OCI-LY3 (cell line): ENCODE measurements around the gene ZSCAN31.

ENCODE experiments used
- H2AFZ ChIP-seq: fragments of 200-600, 300-600 bp; shearing (Covaris generic); 2 replicates; pipeline ENCODE4 v1.6.0; 2014; ENCODE audit warnings: antibody characterized with exemption, low read depth, low read length
- H3K27ac ChIP-seq: fragments of 200-600, 300-600 bp; sonication (generic); 2 replicates; pipeline ENCODE4 v1.5.1; 2014; ENCODE audit warnings: mild to moderate bottlenecking, low read length, moderate library complexity, mixed read lengths
- H3K27me3 ChIP-seq: fragments of 200-600, 300-600 bp; sonication (generic); 2 replicates; pipeline ENCODE4 v1.6.1; 2014; ENCODE audit warnings: low read depth, low read length, mixed read lengths
- H3K36me3 ChIP-seq: fragments of 200-600, 300-600 bp; sonication (generic); replicated peaks from 2 replicates; pipeline ENCODE3; 2014; ENCODE audit warnings: low read depth, low read length, mixed read lengths
- H3K4me1 ChIP-seq: fragments of 300-600, 200-600 bp; sonication (generic); 2 replicates; pipeline ENCODE4 v1.6.1; 2014; ENCODE audit warnings: low read length, mixed read lengths
- H3K4me2 ChIP-seq: fragments of 200-600, 300-600 bp; sonication (generic); 2 replicates; pipeline ENCODE4 v1.6.1; 2014; ENCODE audit warnings: low read length, mixed read lengths
- H3K4me3 ChIP-seq: fragments of 300-600, 200-600 bp; sonication (generic); 2 replicates; pipeline ENCODE4 v1.5.1; 2014; ENCODE audit warnings: antibody characterized with exemption, mild to moderate bottlenecking, low read length, moderate library complexity
- H3K79me2 ChIP-seq: fragments of 300-600, 200-600 bp; shearing (Covaris generic); 2 replicates; pipeline ENCODE4 v1.6.1; 2014; ENCODE audit warnings: mild to moderate bottlenecking, low read length, mixed read lengths
- H3K9ac ChIP-seq: fragments of 300-600, 200-600 bp; shearing (Covaris generic); 2 replicates; pipeline ENCODE4 v1.6.0; 2014; ENCODE audit warnings: mild to moderate bottlenecking, low read length, moderate library complexity
- H3K9me3 ChIP-seq: fragments of 200-600, 300-600 bp; shearing (Covaris generic); 2 replicates; pipeline ENCODE4 v1.6.1; 2014; ENCODE audit warnings: low read length, mixed read lengths; ENCODE audit not compliant: insufficient read depth
- H4K20me1 ChIP-seq: fragments of 200-600, 300-600 bp; sonication (generic); 2 replicates; pipeline ENCODE4 v1.6.1; 2016; ENCODE audit warnings: low read length, mixed read lengths; ENCODE audit not compliant: insufficient read depth
- CTCF ChIP-seq: fragments of 200-600, 300-600 bp; sonication (generic); IDR thresholded peaks from 2 replicates; pipeline ENCODE4 v1.5.1; 2014; ENCODE audit warnings: antibody characterized with exemption, low read length, low read depth
- EZH2phosphoT487 ChIP-seq: fragments of 200-600 bp; shearing (Covaris generic); IDR thresholded peaks from 2 replicates; pipeline ENCODE4 v1.6.1; 2018; ENCODE audit warnings: antibody characterized with exemption, mixed run types, low read depth

The ZSCAN31 gene

GRCh38 chr6:28378644-28379043 is 42.7 kb upstream of the ZSCAN31 start:
- Histone ChIP-seq H3K4me3 (no peak overlapping the region), H4K20me1 (0 out of 2 replicates have a peak, but pooled peaks cover under 1% of the 10 kb centered on the region), H3K9me3 (peaks cover 3% of the 10 kb centered on the region; the same call in 1 of the 2 replicates), H3K27ac (no peak overlapping the region), H2AFZ (no peak overlapping the region), H3K4me2 (no peak overlapping the region), H3K4me1 (peaks cover 11% of the 10 kb centered on the region), H3K9ac (no peak overlapping the region), H3K27me3 (no peaks in the 10 kb centered on the region), H3K36me3 (peaks cover 48% of the 10 kb centered on the region), H3K79me2 (peaks cover 19% of the 10 kb centered on the region)
- TF ChIP-seq CTCF (no peak), EZH2phosphoT487 (no peak)

- no peaks in the 10 kb centered on the region for H4K20me1 ChIP-seq
- H3K9me3 ChIP-seq = peaks cover 3% of the 10 kb centered on the region; the same call in 1 of the 2 replicates
- H3K36me3 ChIP-seq = peaks cover 48% of the 10 kb centered on the region
- H3K79me2 ChIP-seq = peaks cover 16% of the 10 kb centered on the region
- H3K4me2 ChIP-seq = no peak overlapping the region
- no peaks in the 10 kb centered on the region for H3K27me3 ChIP-seq
- H3K27ac ChIP-seq = no peak overlapping the region
- H3K4me3 ChIP-seq = no peak overlapping the region
- H3K9ac ChIP-seq = no peak overlapping the region
- H2AFZ ChIP-seq = no peak overlapping the region
- TF ChIP-seq CTCF = no peak
- TF ChIP-seq EZH2phosphoT487 = no peak
- H3K4me1 ChIP-seq = peaks cover 4% of the 10 kb centered on the region; the same call in 1 of the 2 replicates
Observed at GRCh38 chr6:28377879-28378278, 41.9 kb upstream of the ZSCAN31 start.

- Histone ChIP-seq H3K4me2 (no peak overlapping the region), H3K9ac (no peak overlapping the region), H2AFZ (no peak overlapping the region), H4K20me1 (no peaks in the 10 kb centered on the region), H3K9me3 (peaks cover 2% of the 10 kb centered on the region; the same call in 1 of the 2 replicates), H3K27me3 (no peaks in the 10 kb centered on the region), H3K4me3 (no peak overlapping the region), H3K27ac (no peak overlapping the region), H3K4me1 (peaks cover 16% of the 10 kb centered on the region), H3K79me2 (0 out of 2 replicates have a peak, but pooled peaks cover 4% of the 10 kb centered on the region), H3K36me3 (peaks cover 18% of the 10 kb centered on the region)
- no peak for TF ChIP-seq EZH2phosphoT487
Observed at GRCh38 chr6:28373925-28374324, 38.0 kb upstream of the ZSCAN31 start.

- Histone ChIP-seq H3K4me2 (peak overlapping the region; percentile 62), H3K27me3 (no peaks in the 10 kb centered on the region), H2AFZ (no peak overlapping the region), H3K4me3 (peak overlapping the region; percentile 28; the same call in 1 of the 2 replicates), H3K27ac (peak overlapping the region; percentile 50), H3K9ac (peak overlapping the region; percentile 4; the same call in 1 of the 2 replicates), H3K79me2 (no peaks in the 10 kb centered on the region), H3K4me1 (peaks cover 25% of the 10 kb centered on the region), H3K36me3 (peaks cover 7% of the 10 kb centered on the region), H4K20me1 (no peaks in the 10 kb centered on the region), H3K9me3 (no peaks in the 10 kb centered on the region)
- TF ChIP-seq EZH2phosphoT487 = no peak
- no peak for TF ChIP-seq CTCF
Observed at GRCh38 chr6:28371706-28372451, 35.9 kb upstream of the ZSCAN31 start.
